Liver (tissue), 3 donors: ENCODE measurements around the gene RNF111.

ENCODE experiments used
- GABPA ChIP-seq, 2 donors: IDR thresholded peaks in 1 of 2; conservative IDR thresholded peaks in 1 of 2; 2 replicates each; pipeline ENCODE4 v1.6.1; 2016; ENCODE audit warnings: antibody characterized with exemption in 2 of 2, mild to moderate bottlenecking in 1 of 2, moderate library complexity in 1 of 2
- MAX ChIP-seq: IDR thresholded peaks from 2 replicates; pipeline ENCODE4 v1.6.1; 2016; ENCODE audit warnings: antibody characterized with exemption
- SP1 ChIP-seq: IDR thresholded peaks from 2 replicates; pipeline ENCODE4 v1.6.1; 2018; ENCODE audit warnings: antibody characterized with exemption, mild to moderate bottlenecking
- TAF1 ChIP-seq: conservative IDR thresholded peaks from 2 replicates; pipeline ENCODE4 v1.6.1; 2016; ENCODE audit warnings: antibody characterized with exemption, mild to moderate bottlenecking
- YY1 ChIP-seq: IDR thresholded peaks from 2 replicates; pipeline ENCODE4 v1.6.1; 2016; ENCODE audit warnings: antibody characterized with exemption, mild to moderate bottlenecking
- TF ChIP-seq, protein P1 (sequence below): IDR thresholded peaks from 2 replicates; pipeline ENCODE4 v1.6.1; 2016; ENCODE audit warnings: antibody characterized with exemption
- TF ChIP-seq, protein P2 (sequence below): fragments of 150-350 bp; IDR thresholded peaks from 2 replicates; pipeline ENCODE4 v1.5.1; 2017; ENCODE audit warnings: improper control_type of control experiment, low read depth, low read length; ENCODE audit not compliant: missing input control
- TF ChIP-seq, protein P3 (sequence below): IDR thresholded peaks from 2 replicates; pipeline ENCODE4 v1.6.1; 2016; ENCODE audit warnings: antibody characterized with exemption
- donor health status: healthy.
- donor health status: healthy.

GRCh38 chr15:58983261-58983660, 4.2 kb upstream of the RNF111 start:
- TF ChIP-seq YY1 (no peak), TAF1 (no peak), GABPA (IDR thresholded peaks at IDR 0.05 in 1 of 2, conservative IDR thresholded peaks at IDR 0.05 in 1 of 2) (no peak), MAX (no peak), SP1 (no peak)
- TF ChIP-seq, protein P1, sequence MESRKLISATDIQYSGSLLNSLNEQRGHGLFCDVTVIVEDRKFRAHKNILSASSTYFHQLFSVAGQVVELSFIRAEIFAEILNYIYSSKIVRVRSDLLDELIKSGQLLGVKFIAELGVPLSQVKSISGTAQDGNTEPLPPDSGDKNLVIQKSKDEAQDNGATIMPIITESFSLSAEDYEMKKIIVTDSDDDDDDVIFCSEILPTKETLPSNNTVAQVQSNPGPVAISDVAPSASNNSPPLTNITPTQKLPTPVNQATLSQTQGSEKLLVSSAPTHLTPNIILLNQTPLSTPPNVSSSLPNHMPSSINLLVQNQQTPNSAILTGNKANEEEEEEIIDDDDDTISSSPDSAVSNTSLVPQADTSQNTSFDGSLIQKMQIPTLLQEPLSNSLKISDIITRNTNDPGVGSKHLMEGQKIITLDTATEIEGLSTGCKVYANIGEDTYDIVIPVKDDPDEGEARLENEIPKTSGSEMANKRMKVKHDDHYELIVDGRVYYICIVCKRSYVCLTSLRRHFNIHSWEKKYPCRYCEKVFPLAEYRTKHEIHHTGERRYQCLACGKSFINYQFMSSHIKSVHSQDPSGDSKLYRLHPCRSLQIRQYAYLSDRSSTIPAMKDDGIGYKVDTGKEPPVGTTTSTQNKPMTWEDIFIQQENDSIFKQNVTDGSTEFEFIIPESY = no peak
- TF ChIP-seq, protein P2, sequence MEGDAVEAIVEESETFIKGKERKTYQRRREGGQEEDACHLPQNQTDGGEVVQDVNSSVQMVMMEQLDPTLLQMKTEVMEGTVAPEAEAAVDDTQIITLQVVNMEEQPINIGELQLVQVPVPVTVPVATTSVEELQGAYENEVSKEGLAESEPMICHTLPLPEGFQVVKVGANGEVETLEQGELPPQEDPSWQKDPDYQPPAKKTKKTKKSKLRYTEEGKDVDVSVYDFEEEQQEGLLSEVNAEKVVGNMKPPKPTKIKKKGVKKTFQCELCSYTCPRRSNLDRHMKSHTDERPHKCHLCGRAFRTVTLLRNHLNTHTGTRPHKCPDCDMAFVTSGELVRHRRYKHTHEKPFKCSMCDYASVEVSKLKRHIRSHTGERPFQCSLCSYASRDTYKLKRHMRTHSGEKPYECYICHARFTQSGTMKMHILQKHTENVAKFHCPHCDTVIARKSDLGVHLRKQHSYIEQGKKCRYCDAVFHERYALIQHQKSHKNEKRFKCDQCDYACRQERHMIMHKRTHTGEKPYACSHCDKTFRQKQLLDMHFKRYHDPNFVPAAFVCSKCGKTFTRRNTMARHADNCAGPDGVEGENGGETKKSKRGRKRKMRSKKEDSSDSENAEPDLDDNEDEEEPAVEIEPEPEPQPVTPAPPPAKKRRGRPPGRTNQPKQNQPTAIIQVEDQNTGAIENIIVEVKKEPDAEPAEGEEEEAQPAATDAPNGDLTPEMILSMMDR = no peak
- TF ChIP-seq, protein P3, sequence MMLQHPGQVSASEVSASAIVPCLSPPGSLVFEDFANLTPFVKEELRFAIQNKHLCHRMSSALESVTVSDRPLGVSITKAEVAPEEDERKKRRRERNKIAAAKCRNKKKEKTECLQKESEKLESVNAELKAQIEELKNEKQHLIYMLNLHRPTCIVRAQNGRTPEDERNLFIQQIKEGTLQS = no peak
